AG04449 (cell line): ENCODE results near the gene MRPL39.

Experiments used
- CTCF ChIA-PET: fragments of 350-600 bp; formaldehyde crosslinking; extraction: SDS; loops from one replicate; lab custom pipeline; 2021; ENCODE audit warnings: antibody characterized with exemption; lab: Yijun Ruan, JAX
- POLR2A ChIA-PET: fragments of 400-600, 350-600 bp; formaldehyde crosslinking; extraction: SDS; loops from one replicate; lab custom pipeline; 2020; ENCODE audit warnings: antibody characterized with exemption, inconsistent platforms; lab: Yijun Ruan, JAX
- DNase-seq: peaks from one replicate; pipeline ENCODE4 v3.0.0-alpha.2; 2010; ENCODE audit warnings: low read depth, low spot score
- H3K4me3 ChIP-seq: 2 replicates; pipeline ENCODE4 v1.5.1; 2011; ENCODE audit warnings: low read depth, mild to moderate bottlenecking, control low read depth, low read length
- TF ChIP-seq, protein P1 (sequence below): IDR thresholded peaks from one replicate; pipeline ENCODE4 v1.5.1; 2011; ENCODE audit warnings: mild to moderate bottlenecking, moderate library complexity, low read length, control low read depth, inconsistent platforms; ENCODE audit not compliant: insufficient read depth; ENCODE audit errors: missing control alignments

The MRPL39 gene

DNA sequence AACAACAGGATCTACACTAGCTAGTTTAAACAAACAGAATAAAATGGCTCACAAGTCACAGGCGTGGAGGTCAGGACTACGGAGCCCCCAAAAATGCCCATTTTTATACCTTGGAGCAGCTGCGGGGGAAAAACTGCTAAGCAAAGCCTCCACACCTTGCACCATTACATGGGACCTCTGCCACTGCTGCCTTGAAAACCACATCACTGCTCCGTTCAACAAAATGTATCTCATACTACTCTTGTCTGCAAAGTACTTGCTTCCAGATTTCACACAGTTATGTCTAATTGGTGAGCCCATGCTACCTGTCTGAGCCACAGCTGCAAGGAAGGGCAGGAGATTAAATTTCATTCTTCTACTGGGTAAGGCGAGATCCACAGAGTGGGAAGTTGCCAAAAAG, 24.4 kb downstream of the MRPL39 start:
- TF ChIP-seq, protein P1, sequence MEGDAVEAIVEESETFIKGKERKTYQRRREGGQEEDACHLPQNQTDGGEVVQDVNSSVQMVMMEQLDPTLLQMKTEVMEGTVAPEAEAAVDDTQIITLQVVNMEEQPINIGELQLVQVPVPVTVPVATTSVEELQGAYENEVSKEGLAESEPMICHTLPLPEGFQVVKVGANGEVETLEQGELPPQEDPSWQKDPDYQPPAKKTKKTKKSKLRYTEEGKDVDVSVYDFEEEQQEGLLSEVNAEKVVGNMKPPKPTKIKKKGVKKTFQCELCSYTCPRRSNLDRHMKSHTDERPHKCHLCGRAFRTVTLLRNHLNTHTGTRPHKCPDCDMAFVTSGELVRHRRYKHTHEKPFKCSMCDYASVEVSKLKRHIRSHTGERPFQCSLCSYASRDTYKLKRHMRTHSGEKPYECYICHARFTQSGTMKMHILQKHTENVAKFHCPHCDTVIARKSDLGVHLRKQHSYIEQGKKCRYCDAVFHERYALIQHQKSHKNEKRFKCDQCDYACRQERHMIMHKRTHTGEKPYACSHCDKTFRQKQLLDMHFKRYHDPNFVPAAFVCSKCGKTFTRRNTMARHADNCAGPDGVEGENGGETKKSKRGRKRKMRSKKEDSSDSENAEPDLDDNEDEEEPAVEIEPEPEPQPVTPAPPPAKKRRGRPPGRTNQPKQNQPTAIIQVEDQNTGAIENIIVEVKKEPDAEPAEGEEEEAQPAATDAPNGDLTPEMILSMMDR: no peak
- no peak for DNase-seq
- H3K4me3 ChIP-seq: no peak overlapping the region
- POLR2A ChIA-PET: no interaction called here
- CTCF ChIA-PET: no interaction called here

DNA sequence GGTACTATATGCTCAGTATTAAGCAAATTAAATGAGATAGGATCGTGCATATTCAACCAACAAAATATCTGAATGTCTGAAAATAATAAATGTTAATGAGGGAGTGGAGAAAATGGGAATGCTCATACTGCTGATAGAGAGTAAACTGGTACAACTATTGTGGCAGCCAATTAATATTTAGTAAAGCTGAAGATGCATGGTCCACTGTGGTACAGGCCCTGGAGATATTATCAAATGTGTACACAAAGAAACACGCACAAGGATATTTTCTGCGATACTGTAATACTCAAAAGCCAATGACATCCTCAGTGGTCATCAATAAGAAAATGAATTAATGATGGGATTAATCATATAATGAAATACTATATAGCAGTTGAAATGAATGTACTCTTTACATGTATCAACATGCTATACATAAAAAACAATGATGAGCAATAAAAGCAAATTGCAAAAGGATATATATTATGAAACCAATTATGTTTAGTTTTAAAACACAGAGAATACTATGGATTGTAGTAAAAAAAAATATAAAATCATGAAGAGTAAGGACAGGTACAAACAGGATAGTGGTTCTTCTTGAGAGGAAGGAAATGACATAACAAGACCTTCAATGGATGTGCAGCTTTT, 25.0 kb downstream of the MRPL39 start:
- CTCF ChIA-PET: no interaction called here
- TF ChIP-seq, protein P1: no peak
- H3K4me3 ChIP-seq: no peak overlapping the region
- POLR2A ChIA-PET: no interaction called here
- no peak for DNase-seq

DNA sequence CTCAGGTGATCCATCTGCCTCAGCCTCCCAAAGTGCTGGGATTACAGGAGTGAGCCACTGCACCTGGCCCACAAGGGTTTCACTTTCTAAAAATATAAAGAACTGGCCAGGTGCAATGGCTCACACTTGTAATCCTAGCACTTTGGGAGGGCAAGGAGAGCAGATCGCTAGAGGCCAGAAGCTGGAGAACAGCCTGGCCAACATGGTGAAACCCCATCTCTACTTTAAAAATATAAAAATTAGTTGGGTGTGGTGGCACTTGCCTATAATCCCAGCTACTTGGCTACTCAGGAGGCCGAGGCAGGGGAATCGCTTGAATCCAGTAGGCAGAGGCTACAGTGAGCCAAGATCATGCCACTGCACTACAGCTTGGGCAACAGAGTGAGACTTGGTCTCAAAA, 25.7 kb downstream of the MRPL39 start:
- no peak for DNase-seq
- CTCF ChIA-PET: no interaction called here
- POLR2A ChIA-PET: no interaction called here
- H3K4me3 ChIP-seq: no peak overlapping the region
- TF ChIP-seq, protein P1: no peak

DNA sequence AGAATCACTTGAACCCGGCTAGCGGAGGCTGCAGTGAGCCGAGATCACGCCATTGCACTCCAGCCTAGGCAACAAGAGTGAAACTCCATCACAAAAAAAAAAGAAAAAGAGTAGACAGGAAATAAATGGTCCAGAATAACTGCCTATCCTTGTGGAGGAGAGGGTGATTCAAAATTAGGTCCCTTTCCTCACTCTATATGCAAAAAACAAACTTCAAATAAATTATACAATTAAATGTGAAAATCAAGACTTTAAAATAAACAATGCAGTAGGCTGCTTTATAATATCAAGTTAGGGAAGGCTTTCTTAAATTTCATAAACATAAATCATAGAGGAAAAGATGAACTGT, 26.4 kb downstream of the MRPL39 start:
- TF ChIP-seq, protein P1: no peak
- ChIA-PET POLR2A (no interaction called here), CTCF (no interaction called here)
- DNase-seq: no peak
- no peak overlapping the region for H3K4me3 ChIP-seq

DNA sequence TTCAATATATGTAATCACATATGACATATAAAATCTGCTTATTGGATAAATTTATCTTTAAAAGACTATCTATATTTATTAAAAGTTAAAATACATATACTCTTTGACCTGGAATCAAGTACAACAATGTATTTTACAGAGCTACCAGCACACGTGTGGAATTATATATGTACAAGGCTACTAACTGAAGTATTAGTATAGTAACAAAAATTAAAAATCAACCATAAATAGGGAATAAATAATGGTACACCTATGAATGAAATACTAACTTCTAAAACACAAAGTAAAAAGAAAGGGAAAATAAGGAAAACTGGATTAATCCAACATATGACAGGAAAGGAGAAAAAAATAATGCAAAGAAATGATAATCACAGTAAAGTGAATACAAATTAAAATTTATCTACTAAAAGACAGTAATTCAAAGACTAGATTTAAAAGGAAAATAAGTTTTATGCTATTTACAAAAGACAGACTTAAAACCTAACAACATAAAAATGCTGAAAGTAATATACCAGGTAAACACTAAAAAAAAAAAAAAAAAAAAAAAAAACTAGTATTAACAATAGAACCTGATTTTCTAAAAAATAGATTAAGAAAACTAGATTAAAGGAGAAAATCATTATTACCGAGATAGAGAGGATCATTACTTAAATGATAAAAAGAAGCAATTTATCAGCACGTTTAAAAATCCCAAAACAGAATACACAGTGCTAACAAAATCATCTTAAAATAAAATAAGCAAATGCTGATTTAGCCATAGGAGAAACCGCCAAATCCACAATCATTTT, 27.9 kb downstream of the MRPL39 start:
- ChIA-PET POLR2A (no interaction called here), CTCF (interaction anchor here (0.7 kb wide), 1 partner anchor 15 kb away, joined by 3 read pairs; no protein-coding TSS in a partner anchor)
- TF ChIP-seq, protein P1: no peak
- no peak overlapping the region for H3K4me3 ChIP-seq
- no peak for DNase-seq
